MM.1S (cell line): ENCODE data around the gene MORN5.

Source experiments
- EZH2phosphoT487 ChIP-seq: fragments of 300-600 bp; sonication (generic); IDR thresholded peaks from 2 replicates; pipeline ENCODE4 v1.6.1; 2018; ENCODE audit warnings: antibody characterized with exemption, low read length
- TF ChIP-seq, protein P1 (sequence below): fragments of 300-600 bp; sonication (generic); IDR thresholded peaks from 2 replicates; pipeline ENCODE4 v1.5.1; 2016; ENCODE audit warnings: antibody characterized with exemption, low read length, mixed read lengths

DNA sequence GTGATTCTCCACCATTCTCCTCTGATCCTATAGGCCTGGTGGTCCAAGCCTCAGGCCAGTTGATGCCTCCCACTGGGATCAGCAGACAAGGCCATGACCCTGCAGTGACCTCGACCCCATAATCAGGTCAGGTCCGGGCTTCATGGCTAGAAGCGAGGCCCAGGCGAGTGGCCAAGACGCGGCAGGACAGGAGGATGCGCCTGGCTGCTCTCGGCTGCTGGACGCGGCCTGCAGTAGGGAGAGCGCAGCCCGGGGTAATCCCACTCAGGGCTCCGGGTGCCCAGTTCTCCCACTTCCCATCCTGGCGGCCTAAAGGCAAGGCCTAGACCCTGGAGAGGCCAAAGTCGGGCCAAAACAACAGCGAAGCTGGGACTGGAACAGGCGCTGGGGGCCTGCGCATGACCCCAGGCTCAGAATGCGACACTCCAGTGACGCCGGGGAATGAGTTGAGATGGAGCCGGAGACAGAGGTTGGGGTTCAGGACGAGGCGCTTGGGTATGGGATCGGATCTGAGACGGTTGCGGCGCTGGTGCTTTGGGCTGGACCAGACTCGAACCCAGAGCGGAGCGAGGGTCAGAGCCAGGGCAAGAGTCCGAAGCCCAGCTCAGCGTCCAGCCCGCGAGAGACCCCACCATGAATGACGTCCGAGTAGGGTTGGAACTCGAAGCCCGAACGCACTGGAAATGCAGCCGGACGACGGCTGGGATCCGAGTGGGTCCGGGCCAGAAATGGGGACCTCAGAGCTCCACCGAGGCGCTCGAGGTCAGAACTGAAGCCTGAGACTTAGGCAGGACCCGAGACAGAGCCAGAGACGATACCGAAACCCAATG is 65.8 kb downstream of the MORN5 start:
- TF ChIP-seq EZH2phosphoT487 = no peak
- TF ChIP-seq, protein P1, sequence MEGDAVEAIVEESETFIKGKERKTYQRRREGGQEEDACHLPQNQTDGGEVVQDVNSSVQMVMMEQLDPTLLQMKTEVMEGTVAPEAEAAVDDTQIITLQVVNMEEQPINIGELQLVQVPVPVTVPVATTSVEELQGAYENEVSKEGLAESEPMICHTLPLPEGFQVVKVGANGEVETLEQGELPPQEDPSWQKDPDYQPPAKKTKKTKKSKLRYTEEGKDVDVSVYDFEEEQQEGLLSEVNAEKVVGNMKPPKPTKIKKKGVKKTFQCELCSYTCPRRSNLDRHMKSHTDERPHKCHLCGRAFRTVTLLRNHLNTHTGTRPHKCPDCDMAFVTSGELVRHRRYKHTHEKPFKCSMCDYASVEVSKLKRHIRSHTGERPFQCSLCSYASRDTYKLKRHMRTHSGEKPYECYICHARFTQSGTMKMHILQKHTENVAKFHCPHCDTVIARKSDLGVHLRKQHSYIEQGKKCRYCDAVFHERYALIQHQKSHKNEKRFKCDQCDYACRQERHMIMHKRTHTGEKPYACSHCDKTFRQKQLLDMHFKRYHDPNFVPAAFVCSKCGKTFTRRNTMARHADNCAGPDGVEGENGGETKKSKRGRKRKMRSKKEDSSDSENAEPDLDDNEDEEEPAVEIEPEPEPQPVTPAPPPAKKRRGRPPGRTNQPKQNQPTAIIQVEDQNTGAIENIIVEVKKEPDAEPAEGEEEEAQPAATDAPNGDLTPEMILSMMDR = no peak
